ENCODE results near the gene FSD1.

GRCh38 chr19:4365341-4365740 is 60.9 kb downstream of the FSD1 start:
- no peak for TF ChIP-seq JUNB (IDR thresholded peaks at IDR 0.05)
- TF ChIP-seq BHLHE40 (IDR thresholded peaks at IDR 0.05; ENCODE audit: borderline replicate concordance in 1 of 2, low read depth in 2 of 2, low read length in 1 of 2), result no peak
